Fibroblast of villous mesenchyme (primary cell): ENCODE data around the gene ACVR1. TPM values are rescaled to one million over a fixed set of nuclear protein-coding genes. Genes with fewer than 3 reads are reported as not detected.

ENCODE experiments used
- DNase-seq: peaks from one replicate; pipeline ENCODE4 v3.0.0-alpha.2; 2010; ENCODE audit warnings: low read depth
- H3K4me3 ChIP-seq: 2 replicates; pipeline ENCODE4 v1.5.1; 2011; ENCODE audit warnings: low read depth, mild to moderate bottlenecking, low read length
- total RNA-seq: library from RNA; depleted of rRNA; stranded (reverse); fragments of >200 nt; gene quantifications from 2 replicates; pipeline ENCODE4 v1.2.3, GENCODE V29; 2012
- TF ChIP-seq, protein P1 (sequence below): IDR thresholded peaks from 2 replicates; pipeline ENCODE4 v1.5.1; 2012; ENCODE audit warnings: low read depth, mild to moderate bottlenecking, low read length; ENCODE audit not compliant: insufficient read depth

The ACVR1 gene
- total RNA-seq, 1 donor, result 44.9 TPM

- no peak for DNase-seq
- TF ChIP-seq, protein P1, sequence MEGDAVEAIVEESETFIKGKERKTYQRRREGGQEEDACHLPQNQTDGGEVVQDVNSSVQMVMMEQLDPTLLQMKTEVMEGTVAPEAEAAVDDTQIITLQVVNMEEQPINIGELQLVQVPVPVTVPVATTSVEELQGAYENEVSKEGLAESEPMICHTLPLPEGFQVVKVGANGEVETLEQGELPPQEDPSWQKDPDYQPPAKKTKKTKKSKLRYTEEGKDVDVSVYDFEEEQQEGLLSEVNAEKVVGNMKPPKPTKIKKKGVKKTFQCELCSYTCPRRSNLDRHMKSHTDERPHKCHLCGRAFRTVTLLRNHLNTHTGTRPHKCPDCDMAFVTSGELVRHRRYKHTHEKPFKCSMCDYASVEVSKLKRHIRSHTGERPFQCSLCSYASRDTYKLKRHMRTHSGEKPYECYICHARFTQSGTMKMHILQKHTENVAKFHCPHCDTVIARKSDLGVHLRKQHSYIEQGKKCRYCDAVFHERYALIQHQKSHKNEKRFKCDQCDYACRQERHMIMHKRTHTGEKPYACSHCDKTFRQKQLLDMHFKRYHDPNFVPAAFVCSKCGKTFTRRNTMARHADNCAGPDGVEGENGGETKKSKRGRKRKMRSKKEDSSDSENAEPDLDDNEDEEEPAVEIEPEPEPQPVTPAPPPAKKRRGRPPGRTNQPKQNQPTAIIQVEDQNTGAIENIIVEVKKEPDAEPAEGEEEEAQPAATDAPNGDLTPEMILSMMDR, result no peak
- no peak overlapping the region for H3K4me3 ChIP-seq
Observed at GRCh38 chr2:157849591-157849990, 26.5 kb downstream of the ACVR1 start.

- H3K4me3 ChIP-seq, result no peak overlapping the region
- TF ChIP-seq, protein P1, result no peak
- no peak for DNase-seq
Observed at GRCh38 chr2:157848213-157848612, 27.9 kb downstream of the ACVR1 start.

DNA sequence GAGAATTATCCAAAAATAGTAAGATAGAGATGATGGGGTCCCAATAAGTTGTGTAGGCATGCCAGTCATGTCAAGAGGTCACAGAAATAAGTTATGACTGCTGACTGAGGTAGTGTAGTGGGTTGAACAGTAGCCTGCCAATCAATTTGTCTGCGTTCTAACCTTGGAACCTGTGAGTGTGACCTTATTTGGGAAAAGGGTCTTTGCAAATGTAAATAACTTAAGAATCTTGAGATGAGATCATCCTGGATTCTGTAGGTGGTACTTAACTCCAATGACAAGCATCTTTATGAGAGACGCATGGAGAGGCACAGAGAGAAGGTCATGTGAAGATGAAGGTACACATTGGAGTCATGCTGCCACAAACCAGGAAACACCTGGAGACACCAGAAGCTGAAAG, 31.0 kb downstream of the ACVR1 start:
- DNase-seq, result no peak
- TF ChIP-seq, protein P1, result no peak
- H3K4me3 ChIP-seq, result no peak overlapping the region

DNA sequence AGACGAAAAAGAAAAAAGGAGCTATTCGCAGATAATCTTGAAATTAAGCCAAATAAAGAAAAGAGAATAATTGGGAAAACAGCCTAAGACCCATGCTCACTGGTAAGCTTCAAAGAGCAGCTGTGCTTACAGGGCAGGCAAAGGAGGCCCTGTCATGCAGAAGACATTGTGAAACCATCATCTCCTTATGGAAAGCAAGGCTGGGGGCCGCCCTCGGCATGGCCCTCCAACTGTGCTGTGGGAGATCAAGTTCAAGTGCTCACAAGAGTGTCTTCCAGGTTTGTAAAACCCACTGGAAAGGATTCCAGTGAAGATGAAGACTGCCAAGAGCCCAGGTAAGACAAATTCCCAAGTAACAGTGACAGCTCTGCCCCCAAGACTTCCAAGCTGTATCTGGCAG, 32.2 kb downstream of the ACVR1 start:
- DNase-seq, result peak; percentile 17
- no peak overlapping the region for H3K4me3 ChIP-seq
- TF ChIP-seq, protein P1, result no peak

DNA sequence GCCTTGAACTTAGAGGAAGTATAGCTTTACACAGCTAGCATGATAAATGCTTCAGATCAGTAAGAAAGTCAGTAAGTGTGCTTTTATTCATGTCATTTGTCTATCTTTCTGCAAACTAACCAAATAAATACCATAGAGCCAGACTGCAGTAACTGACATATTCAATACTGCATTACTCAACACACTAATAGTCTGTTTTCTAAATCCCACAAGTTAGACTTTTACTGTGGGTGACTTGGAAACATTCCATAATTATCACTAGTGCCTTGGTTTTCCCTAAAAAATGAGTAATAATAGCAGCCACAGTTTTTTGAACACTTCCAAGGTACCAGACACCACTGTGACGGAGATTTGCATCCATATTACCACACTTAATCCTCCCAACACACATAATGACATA, 33.0 kb downstream of the ACVR1 start:
- TF ChIP-seq, protein P1, result no peak
- DNase-seq, result no peak
- H3K4me3 ChIP-seq, result no peak overlapping the region

DNA sequence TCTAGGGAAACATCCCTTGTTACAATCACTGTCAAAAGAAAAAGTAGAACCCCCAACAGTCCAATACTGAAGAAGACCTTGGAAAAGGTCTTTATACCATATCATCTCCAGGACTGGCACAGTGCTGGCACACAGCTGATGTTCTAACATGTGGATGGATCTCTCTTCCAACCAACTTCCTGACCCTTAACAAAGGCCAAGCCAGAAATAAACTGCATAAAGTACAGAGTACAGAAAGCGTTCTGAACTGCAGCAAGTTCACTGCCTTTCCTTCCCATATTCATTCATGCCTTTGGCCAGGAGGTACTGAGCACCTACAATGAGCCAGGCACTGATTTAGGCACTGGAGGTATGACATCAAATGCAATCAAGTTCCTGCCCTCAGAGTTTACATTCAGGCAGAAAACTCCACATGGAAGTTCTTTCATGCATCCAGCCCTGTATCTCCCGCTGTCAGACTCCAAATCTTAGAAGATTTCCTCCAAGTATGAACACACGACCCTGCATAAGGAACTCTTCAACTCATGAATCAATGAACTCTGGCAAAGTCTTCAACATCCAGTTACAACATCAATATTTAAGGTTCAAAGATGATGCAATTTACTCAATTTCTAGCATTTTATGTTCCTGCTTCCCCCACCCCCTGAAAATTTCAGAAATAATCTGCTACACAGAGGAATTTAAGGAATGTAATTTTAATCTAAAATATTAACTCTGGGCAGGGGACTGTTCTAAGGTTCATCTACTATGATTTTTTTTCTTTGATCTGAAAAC, 33.8 kb downstream of the ACVR1 start:
- TF ChIP-seq, protein P1, result no peak
- no peak for DNase-seq

DNA sequence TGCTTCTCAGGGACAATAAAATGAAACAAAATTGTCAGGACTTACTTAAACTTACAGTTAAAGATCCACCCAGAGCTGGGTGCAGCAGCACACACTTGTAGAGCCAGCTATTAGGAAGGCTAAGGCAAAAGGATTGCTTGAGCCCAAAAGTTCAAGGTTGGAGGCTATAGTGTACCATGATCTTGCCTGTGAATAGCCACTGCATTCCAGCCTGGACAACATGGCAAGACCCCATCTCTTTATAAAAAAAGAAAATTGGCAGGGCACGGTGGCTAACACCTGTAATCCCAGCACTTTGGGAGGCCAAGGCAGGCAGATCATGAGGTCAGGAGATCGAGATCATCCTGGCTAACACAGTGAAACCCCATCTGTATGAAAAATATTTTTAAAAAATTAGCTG, 34.6 kb downstream of the ACVR1 start:
- TF ChIP-seq, protein P1, result no peak
- no peak overlapping the region for H3K4me3 ChIP-seq
- DNase-seq, result no peak

More for the DNA sequence above, 33.8 kb downstream of the ACVR1 start:
- H3K4me3 ChIP-seq, result no peak overlapping the region
